Thymus (tissue), 11 donors: ENCODE data around the gene SLC27A6. TPM values are rescaled to one million over a fixed set of nuclear protein-coding genes. Genes with fewer than 3 reads are reported as not detected.

Experiments used
- DNase-seq, 9 donors: peaks; one replicate each; pipeline ENCODE4 v3.0.0-alpha.2; 2013; ENCODE audit warnings: low spot score in 9 of 9, low read depth in 6 of 9, missing footprints in 1 of 9
- H3K27ac ChIP-seq, 2 donors: one replicate each; pipeline ENCODE4 v1.5.1; 2013; ENCODE audit warnings: control low read depth in 1 of 2, low read depth in 1 of 2, low read length in 1 of 2, mild to moderate bottlenecking in 1 of 2, moderate library complexity in 1 of 2
- H3K27me3 ChIP-seq, 2 donors: one replicate each; pipeline ENCODE4 v1.5.1; 2013; ENCODE audit warnings: low read length in 1 of 2; ENCODE audit not compliant: control insufficient read depth in 2 of 2, insufficient read depth in 1 of 2
- H3K36me3 ChIP-seq, 2 donors: one replicate each; pipeline ENCODE4 v1.5.1; 2013; ENCODE audit warnings: low read length in 1 of 2, mild to moderate bottlenecking in 1 of 2, moderate library complexity in 1 of 2; ENCODE audit not compliant: control insufficient read depth in 2 of 2, insufficient read depth in 2 of 2
- H3K4me1 ChIP-seq, 2 donors: one replicate each; pipeline ENCODE4 v1.5.1; 2013; ENCODE audit warnings: low read length in 2 of 2; ENCODE audit not compliant: control insufficient read depth in 2 of 2, insufficient read depth in 2 of 2
- H3K4me3 ChIP-seq, 2 donors: one replicate each; pipeline ENCODE4 v1.5.1; 2013; ENCODE audit warnings: low read length in 2 of 2, control low read depth in 1 of 2, mild to moderate bottlenecking in 1 of 2
- H3K9me3 ChIP-seq, 2 donors: one replicate each; pipeline ENCODE4 v1.5.1; 2013; ENCODE audit warnings: low read length in 1 of 2, mild to moderate bottlenecking in 1 of 2; ENCODE audit not compliant: control insufficient read depth in 2 of 2, insufficient read depth in 1 of 2
- WGBS: extraction: QIAGEN DNeasy Blood & Tissue Kit; methylation state at CpG from one replicate; pipeline ENCODE4 v1.1.7; 2013; 5-methylcytosine and 5-hydroxymethylcytosine counted together
- polyA plus RNA-seq: library from polyadenylated mRNA; stranded (reverse); fragments of 200-250 nt; gene quantifications from one replicate; pipeline ENCODE4 v1.2.3, GENCODE V29; 2013
- total RNA-seq: library from RNA; stranded (reverse); fragments of 120-200 nt; gene quantifications from one replicate; pipeline ENCODE4 v1.2.4, GENCODE V29; 2013
- donor health status: healthy.

The SLC27A6 gene
- total and polyA plus RNA-seq, 2 donors, result 4.7 to 16.3 TPM

- H3K4me1 ChIP-seq, result no peaks in the 10 kb centered on the region
- no peak overlapping the region for H3K27ac ChIP-seq
- no peaks in the 10 kb centered on the region for H3K36me3 ChIP-seq
- no peaks in the 10 kb centered on the region for H3K27me3 ChIP-seq
- H3K9me3 ChIP-seq, result peaks cover 0 to 2% of the 10 kb centered on the region in 2 donors
- H3K4me3 ChIP-seq, result no peak overlapping the region
- DNase-seq, result no peak
- WGBS, result 34% methylated on average over 1 of the region's 1 CpG
Measured at GRCh38 chr5:129043894-129044293, 78.6 kb downstream of the SLC27A6 start.

GRCh38 chr5:129046151-129046550 lies 80.9 kb downstream of the SLC27A6 start:
- Histone ChIP-seq H3K27me3 (no peaks in the 10 kb centered on the region), H3K4me3 (no peak overlapping the region), H3K36me3 (no peaks in the 10 kb centered on the region), H3K9me3 (peaks cover 0 to 2% of the 10 kb centered on the region in 2 donors), H3K27ac (no peak overlapping the region), H3K4me1 (no peaks in the 10 kb centered on the region)
- no peak for DNase-seq

- Histone ChIP-seq H3K27ac (no peak overlapping the region), H3K4me1 (no peaks in the 10 kb centered on the region), H3K27me3 (no peaks in the 10 kb centered on the region), H3K4me3 (no peak overlapping the region), H3K9me3 (peaks cover 0 to 2% of the 10 kb centered on the region in 2 donors), H3K36me3 (no peaks in the 10 kb centered on the region)
- WGBS, result 95% methylated on average over 2 of the region's 2 CpGs
- DNase-seq, result no peak
Measured at GRCh38 chr5:129048509-129048908, 83.2 kb downstream of the SLC27A6 start.

GRCh38 chr5:129049126-129049799 lies 84.0 kb downstream of the SLC27A6 start:
- no peaks in the 10 kb centered on the region for H3K9me3 ChIP-seq
- H3K4me3 ChIP-seq, result no peak overlapping the region
- H3K36me3 ChIP-seq, result no peaks in the 10 kb centered on the region
- no peak overlapping the region for H3K27ac ChIP-seq
- no peaks in the 10 kb centered on the region for H3K4me1 ChIP-seq
- 88% methylated on average over 2 of the region's 2 CpGs for WGBS
- DNase-seq, result no peak
- no peaks in the 10 kb centered on the region for H3K27me3 ChIP-seq

GRCh38 chr5:129051283-129051682 lies 86.0 kb downstream of the SLC27A6 start:
- Histone ChIP-seq H3K9me3 (no peaks in the 10 kb centered on the region), H3K4me1 (no peaks in the 10 kb centered on the region), H3K36me3 (no peaks in the 10 kb centered on the region), H3K27ac (no peak overlapping the region), H3K4me3 (no peak overlapping the region), H3K27me3 (no peaks in the 10 kb centered on the region)
- WGBS, result 94% methylated on average over 4 of the region's 4 CpGs
- DNase-seq, result no peak

GRCh38 chr5:129053438-129053837 lies 88.2 kb downstream of the SLC27A6 start:
- Histone ChIP-seq H3K4me1 (no peaks in the 10 kb centered on the region), H3K4me3 (no peak overlapping the region), H3K27ac (no peak overlapping the region), H3K27me3 (no peaks in the 10 kb centered on the region), H3K36me3 (no peaks in the 10 kb centered on the region), H3K9me3 (peaks cover 0 to 3% of the 10 kb centered on the region in 2 donors)
- no peak for DNase-seq

GRCh38 chr5:129057329-129057728 lies 92.0 kb downstream of the SLC27A6 start:
- Histone ChIP-seq H3K4me3 (no peak overlapping the region), H3K36me3 (no peaks in the 10 kb centered on the region), H3K27me3 (no peaks in the 10 kb centered on the region), H3K9me3 (peaks cover 0 to 3% of the 10 kb centered on the region in 2 donors), H3K4me1 (no peaks in the 10 kb centered on the region), H3K27ac (no peak overlapping the region)
- WGBS, result 95% methylated on average over 3 of the region's 3 CpGs
- DNase-seq, result no peak

- no peaks in the 10 kb centered on the region for H3K4me1 ChIP-seq
- H3K36me3 ChIP-seq, result no peaks in the 10 kb centered on the region
- 90% methylated on average over 2 of the region's 2 CpGs for WGBS
Measured at GRCh38 chr5:129061849-129062248, 96.6 kb downstream of the SLC27A6 start.

GRCh38 chr5:129063483-129064113 lies 98.3 kb downstream of the SLC27A6 start:
- no peaks in the 10 kb centered on the region for H3K27me3 ChIP-seq
- no peaks in the 10 kb centered on the region for H3K4me1 ChIP-seq
- no peak overlapping the region for H3K27ac ChIP-seq
- H3K9me3 ChIP-seq, result no peaks in the 10 kb centered on the region
- no peaks in the 10 kb centered on the region for H3K36me3 ChIP-seq
- WGBS, result 100% methylated on average over 1 of the region's 1 CpG
- no peak overlapping the region for H3K4me3 ChIP-seq
- no peak for DNase-seq

More at GRCh38 chr5:129061849-129062248, 96.6 kb downstream of the SLC27A6 start:
- no peak for DNase-seq
- peaks cover 0 to 3% of the 10 kb centered on the region in 2 donors for H3K9me3 ChIP-seq
- peak overlapping the region in 1 of 2 donors; percentile 18 for H3K27ac ChIP-seq
- no peaks in the 10 kb centered on the region for H3K27me3 ChIP-seq
- H3K4me3 ChIP-seq, result no peak overlapping the region
